BE2C (cell line): ENCODE results near the gene COL9A1.

ENCODE experiments used
- DNase-seq: peaks from one replicate; pipeline ENCODE4 v3.0.0-alpha.2; 2020
- H3K27me3 ChIP-seq: fragments of 250-450 bp; sonication (Bioruptor Pico); 2 replicates; pipeline ENCODE4 v1.5.1; 2020; ENCODE audit warnings: mild to moderate bottlenecking
- H3K36me3 ChIP-seq: fragments of 250-450 bp; sonication (Bioruptor Pico); 2 replicates; pipeline ENCODE4 v1.5.1; 2020; ENCODE audit warnings: mild to moderate bottlenecking
- H3K4me1 ChIP-seq: fragments of 250-450 bp; sonication (Bioruptor Pico); 2 replicates; pipeline ENCODE4 v1.5.1; 2020
- H3K4me3 ChIP-seq: 2 replicates; pipeline ENCODE4 v1.5.1; 2011; ENCODE audit warnings: low read depth, low read length
- H3K9me3 ChIP-seq: fragments of 250-450 bp; sonication (Bioruptor Pico); 2 replicates; pipeline ENCODE4 v1.5.1; 2020
- TF ChIP-seq, protein P1 (sequence below): IDR thresholded peaks from 2 replicates; pipeline ENCODE4 v1.5.1; 2012; ENCODE audit warnings: mild to moderate bottlenecking, low read depth, low read length

The COL9A1 gene

DNA sequence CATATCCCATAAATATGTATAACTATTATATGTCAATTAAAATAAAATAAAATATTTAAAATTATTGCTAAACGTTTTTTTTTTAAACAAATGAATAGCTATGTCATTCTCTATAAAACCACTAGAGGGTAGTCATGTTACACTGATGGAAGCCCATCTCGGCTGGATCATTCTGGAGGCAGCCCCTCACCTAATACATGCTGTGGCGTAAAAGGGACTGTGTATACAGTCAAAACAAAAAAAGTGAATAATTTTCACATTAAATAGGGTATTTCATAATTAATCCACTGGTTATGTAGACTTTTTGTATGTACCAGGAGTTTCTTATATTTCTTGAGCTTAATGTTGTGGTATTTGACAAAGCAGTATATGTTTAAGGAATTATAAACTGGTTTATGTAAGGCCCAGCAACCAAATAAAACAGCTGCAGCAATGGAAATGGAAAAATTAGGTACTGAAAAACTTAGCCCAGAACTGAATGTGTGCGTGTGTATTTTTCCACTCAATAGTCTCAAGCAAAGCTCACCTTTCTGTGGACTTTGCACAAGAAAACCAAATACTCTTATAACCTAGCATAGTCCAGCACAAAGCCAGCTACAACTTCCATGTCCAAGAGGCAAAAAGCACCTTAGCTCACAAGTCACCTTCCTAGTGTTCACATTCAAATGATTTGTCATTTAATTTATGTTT, 81.7 kb downstream of the COL9A1 start:
- Histone ChIP-seq H3K36me3 (no peaks in the 10 kb centered on the region), H3K27me3 (peaks cover 32% of the 10 kb centered on the region), H3K9me3 (no peaks in the 10 kb centered on the region), H3K4me3 (no peak overlapping the region), H3K4me1 (no peaks in the 10 kb centered on the region)
- DNase-seq, result peak; percentile 33
- TF ChIP-seq, protein P1, sequence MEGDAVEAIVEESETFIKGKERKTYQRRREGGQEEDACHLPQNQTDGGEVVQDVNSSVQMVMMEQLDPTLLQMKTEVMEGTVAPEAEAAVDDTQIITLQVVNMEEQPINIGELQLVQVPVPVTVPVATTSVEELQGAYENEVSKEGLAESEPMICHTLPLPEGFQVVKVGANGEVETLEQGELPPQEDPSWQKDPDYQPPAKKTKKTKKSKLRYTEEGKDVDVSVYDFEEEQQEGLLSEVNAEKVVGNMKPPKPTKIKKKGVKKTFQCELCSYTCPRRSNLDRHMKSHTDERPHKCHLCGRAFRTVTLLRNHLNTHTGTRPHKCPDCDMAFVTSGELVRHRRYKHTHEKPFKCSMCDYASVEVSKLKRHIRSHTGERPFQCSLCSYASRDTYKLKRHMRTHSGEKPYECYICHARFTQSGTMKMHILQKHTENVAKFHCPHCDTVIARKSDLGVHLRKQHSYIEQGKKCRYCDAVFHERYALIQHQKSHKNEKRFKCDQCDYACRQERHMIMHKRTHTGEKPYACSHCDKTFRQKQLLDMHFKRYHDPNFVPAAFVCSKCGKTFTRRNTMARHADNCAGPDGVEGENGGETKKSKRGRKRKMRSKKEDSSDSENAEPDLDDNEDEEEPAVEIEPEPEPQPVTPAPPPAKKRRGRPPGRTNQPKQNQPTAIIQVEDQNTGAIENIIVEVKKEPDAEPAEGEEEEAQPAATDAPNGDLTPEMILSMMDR, result peak; percentile 73

DNA sequence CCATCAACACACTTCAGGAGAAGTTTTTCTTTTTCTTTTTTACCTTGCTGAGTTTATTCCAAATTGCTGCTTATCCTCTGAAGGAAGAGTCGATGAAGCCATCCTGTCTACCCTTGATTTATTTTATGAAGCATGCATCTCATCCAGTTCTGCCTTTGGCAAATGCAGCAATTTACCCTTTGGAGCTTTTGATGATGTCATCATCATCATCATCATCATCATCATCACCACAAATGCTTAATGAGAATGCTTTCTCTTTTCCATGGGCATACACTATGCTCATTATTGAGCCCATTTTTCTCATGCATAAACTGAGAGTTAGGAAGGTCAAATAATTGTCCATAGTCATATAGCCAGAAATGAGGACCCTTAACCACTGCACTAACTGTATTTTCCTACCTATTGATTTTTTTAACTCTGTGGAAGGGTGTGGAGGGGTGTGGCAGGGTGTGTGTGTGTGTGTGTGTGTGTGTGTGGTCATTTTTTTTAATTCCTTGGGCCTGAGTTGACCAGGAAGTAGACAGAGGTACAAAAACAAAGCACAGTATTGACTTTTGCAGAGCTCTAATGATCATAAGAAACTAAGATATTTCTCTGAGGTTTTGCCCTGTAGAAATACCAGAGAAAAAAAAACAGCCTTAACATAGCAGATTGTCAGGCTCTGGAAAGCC, 82.8 kb downstream of the COL9A1 start:
- Histone ChIP-seq H3K4me3 (no peak overlapping the region), H3K4me1 (no peaks in the 10 kb centered on the region), H3K36me3 (no peaks in the 10 kb centered on the region), H3K9me3 (no peaks in the 10 kb centered on the region), H3K27me3 (peaks cover 43% of the 10 kb centered on the region)
- TF ChIP-seq, protein P1, result no peak
- DNase-seq, result no peak

DNA sequence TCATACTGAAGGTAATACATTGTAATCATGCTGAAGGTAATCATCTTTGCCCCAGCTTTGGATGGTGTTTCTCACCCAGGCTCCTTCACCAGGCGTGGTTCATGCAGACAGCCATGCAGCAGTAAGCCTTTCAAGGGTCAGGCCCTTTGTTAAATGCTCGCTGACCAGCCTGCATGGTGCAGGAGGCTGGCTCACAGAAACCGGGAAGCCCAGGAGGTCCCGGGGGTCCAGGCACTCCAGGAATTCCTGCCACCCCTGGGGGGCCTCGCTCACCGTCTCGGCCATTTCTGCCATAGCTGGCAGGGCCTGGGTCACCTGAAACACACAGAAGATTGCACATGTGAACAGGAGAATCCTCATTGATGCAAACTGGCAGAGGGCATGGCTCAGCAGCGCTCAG, 86.1 kb downstream of the COL9A1 start:
- TF ChIP-seq, protein P1, result no peak
- H3K4me1 ChIP-seq, result no peaks in the 10 kb centered on the region
- H3K36me3 ChIP-seq, result no peaks in the 10 kb centered on the region
- peaks cover 53% of the 10 kb centered on the region for H3K27me3 ChIP-seq
- H3K9me3 ChIP-seq, result no peaks in the 10 kb centered on the region
- H3K4me3 ChIP-seq, result no peak overlapping the region
- no peak for DNase-seq

DNA sequence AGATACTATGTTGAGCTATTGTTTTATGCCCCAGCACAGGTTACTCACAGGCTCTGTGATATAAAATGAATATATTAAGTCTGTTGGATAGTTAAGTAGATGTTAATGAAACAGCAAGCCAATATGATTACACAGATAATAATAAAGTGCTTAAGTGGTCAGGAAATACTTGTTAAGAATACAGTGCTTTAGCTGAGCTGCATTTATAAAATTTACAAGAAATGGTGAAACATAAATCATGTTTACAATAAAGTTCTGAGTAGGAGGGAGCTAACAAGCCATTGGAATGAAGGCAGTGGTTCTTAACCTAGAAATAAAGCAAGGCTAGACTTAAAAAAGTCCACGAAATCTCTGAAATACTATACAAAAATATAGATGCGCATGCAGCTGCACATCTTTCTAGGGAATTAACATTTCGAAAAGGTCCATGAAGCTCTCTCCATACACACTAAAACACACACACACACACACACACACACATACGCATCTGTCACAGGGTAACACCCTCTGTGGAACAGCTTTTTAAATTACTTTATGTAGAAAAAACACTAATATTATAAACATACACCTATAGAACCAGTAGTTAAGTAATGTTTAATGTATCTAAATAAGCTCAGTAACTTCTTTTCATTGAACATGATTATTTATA, 87.3 kb downstream of the COL9A1 start:
- H3K9me3 ChIP-seq, result no peaks in the 10 kb centered on the region
- TF ChIP-seq, protein P1, result no peak
- H3K4me3 ChIP-seq, result no peak overlapping the region
- H3K27me3 ChIP-seq, result peaks cover 62% of the 10 kb centered on the region
- H3K36me3 ChIP-seq, result no peaks in the 10 kb centered on the region
- DNase-seq, result no peak
- H3K4me1 ChIP-seq, result no peaks in the 10 kb centered on the region

DNA sequence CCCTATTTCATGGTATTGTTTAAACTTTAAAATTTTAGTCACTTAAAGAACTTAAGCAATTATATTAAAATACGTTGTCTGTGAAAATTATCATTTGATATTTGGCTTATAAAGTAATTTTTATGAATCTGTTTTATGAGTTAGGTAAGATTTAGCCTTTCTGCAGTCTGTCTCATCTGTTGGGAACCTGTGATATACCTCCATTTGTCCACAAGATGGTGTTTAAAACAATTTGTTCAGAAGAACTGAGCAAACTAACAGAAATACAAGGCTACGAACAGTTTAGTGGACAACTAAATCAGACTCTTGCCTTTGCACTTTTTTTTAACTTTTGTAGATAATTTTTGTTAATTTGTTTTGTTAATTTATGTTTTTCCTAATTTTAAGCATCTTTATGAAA, 92.4 kb downstream of the COL9A1 start:
- H3K36me3 ChIP-seq, result no peaks in the 10 kb centered on the region
- H3K4me1 ChIP-seq, result no peaks in the 10 kb centered on the region
- TF ChIP-seq, protein P1, result peak; percentile 48
- peaks cover 54% of the 10 kb centered on the region for H3K27me3 ChIP-seq
- no peaks in the 10 kb centered on the region for H3K9me3 ChIP-seq
- no peak overlapping the region for H3K4me3 ChIP-seq
- DNase-seq, result no peak
